Measurements from ENCODE around the gene NFKBIL1.
A peak's percentile ranks its signal among the peaks of the same experiment; 100 is the strongest.
"Not testable (repeated sequence)": the region's sequence is repeated elsewhere in the genome, so short reads cannot be mapped to it uniquely, and the experiment has no call there.

NFKBIL1 gene

DNA sequence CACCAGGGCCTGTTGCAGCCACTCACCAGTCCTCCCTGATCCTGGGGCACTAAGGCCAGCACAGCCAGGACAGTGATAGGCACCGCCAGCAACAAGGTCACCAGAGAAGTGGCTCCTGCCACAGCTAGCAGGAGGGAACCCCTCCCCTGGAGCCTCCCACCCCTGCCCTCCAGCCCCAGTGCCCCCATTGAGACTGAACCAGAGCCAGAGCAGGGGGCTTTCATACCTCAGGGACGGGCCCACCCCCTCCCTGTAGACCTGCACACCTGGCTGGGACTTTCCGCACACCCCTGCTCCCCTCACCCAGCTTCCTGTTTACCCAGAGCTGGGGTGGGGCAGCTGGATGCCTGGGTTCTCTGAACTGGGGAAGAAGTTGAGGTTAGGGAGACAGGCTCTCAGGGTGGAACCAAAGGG lies 34.8 kb downstream of the NFKBIL1 start, which contains the start of gene LTB:
TSS of gene LTB (minus strand) at position 195 of the 414 bp plus-strand sequence. CDS start at position 188, 7 bp downstream.
- DNase-seq, result no peak

DNA sequence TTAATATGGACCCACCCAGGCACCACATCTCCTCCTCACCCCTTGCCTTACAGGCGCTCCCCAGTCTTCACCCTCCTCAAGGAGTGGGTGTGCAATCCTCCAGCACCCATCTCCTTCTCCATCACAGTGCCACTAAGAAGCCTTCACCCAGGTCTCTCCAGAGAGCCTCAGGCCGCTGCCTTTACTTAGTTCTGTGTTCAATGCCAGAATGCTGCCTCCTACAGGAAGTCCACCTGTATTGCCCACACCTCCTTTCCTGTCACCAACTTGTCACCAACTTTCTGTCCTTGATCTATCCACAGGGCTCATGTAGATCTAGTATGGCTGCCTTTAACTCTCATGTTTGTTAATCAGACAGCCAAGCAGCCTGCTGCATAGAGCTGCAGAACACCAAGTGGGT lies 38.1 kb downstream of the NFKBIL1 start:
- DNase-seq, result peak; percentile 71

DNA sequence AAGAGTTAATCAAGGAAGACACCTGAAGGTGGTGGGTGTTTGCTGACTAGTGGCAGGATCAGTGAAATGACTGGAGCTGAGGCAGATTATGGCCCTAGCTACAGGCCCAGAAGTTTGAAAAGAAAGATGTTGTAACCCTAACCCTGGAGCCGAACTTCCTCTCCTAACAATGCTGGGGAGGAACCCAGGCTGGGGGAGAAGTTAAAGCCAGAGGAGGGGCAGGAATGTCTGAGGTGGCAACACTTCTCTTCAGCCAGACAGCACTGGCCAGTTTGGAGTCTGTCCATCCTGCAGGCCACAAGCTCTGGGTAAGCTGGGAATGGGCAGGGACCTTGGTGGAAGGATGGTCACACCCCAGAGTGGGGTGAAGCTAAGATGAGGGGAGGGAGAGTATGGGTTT lies 38.6 kb downstream of the NFKBIL1 start, which contains the start of gene LST1:
TSS of gene LST1 (plus strand) at position 270 of the 400 bp plus-strand sequence. CDS start 1,023 bp downstream, outside the sequence.
- no peak for DNase-seq

DNA sequence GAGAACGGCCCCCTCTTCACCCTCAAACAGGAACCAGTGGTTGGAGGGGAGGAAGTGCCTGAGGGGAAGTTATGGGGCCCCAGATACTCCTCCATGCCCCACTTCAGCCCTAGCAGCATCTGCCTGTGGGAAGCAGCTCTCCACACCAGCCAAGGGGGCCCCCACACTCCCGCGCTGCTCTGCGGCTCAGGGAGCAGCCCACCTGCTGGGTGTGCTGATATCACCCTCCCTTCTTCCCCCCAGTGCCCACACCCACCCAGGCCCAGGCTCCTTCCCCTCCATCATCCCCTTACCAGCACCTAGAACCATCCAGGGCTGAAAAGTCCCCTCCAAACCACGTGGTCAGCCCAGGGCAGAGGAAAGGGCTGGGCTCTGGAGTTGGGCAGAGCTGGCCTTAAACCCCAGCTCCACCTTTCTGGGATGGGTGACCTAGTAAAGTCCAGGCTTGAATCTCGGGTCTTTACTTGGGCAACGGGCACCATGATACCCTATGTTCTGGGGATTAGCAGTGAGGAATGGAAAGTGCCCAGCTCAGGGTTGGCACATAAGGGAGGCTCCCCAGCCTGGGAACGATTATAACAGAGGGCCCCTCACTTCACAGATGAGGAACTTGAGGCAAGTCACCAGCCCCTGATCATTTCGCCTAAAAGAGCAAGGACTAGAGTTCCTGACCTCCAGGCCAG lies 39.3 kb downstream of the NFKBIL1 start:
- DNase-seq, result no peak

DNA sequence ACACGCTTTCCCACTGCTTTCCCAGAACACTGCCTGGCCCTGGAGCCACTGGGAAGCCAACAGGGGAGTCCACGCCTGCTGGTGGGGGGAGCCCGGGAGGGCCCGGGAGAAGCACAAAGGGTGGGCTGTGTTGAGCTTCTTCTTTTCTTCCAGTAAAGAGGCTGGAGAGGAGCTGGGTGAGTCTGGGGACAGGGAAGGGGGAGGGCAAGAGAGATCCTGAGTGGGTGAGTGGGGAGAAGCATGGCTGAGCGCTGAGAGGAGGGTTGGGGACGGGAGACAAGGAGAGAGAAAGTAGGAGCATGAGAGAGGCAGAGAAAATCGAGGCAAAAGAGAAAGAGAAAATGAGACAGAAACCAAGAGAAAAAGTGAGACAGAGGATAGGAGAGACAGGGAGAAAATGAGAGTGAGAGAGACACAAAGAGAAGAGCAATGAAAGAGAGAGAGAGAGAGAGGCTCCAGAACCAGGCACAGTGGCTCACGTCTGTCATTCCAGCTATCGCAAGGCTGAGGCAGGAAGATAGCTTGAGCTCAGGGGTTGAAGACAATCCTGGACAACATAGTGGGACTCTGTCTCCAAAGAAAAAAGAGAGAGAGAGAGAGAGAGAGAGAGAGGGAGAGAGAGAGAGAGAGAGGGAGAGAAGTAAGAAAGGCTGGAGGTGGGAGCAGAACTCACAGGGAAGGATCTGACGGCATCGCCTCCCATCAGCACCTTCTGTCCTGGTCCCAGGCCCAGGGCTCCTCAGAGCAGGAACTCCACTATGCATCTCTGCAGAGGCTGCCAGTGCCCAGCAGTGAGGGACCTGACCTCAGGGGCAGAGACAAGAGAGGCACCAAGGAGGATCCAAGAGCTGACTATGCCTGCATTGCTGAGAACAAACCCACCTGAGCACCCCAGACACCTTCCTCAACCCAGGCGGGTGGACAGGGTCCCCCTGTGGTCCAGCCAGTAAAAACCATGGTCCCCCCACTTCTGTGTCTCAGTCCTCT lies 40.7 kb downstream of the NFKBIL1 start:
- DNase-seq, result no peak

DNA sequence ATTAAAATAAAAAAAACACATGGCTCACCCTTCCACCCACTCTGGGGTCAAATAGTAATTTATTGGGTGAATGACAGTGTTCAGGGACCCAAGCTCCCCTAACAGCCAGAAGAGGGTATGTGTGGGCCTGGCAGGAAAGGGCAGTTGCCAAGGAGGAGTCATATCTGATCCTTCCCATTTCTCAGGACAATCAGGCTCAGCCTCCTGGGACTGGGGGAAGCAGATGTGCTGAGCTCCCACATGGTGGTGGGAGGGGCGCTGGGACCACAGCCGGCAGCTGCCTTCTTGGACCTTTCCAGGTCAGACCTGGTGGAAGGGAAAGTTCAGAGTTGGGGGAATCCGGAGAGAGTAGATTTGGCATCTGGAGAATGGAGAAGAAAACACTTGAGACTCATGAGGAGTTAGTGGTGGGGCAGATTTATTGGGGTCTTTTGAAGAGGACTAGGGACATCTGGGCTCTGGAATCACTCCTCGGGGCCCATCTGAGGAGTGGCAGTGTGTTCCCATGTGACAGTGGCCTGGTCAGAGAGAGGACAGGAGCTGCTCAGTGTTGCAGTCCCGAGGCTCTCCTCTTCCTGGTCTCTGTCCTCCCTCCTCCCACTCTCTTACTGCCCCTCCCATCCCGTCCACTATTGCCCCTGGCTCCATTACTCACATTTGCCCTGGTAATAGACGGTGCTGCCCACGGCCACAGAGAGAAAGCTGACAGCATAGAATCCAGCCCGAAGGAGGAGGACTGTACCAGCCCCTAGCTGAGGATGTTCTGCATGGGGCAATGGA lies 41.7 kb downstream of the NFKBIL1 start:
- DNase-seq, result no peak

DNA sequence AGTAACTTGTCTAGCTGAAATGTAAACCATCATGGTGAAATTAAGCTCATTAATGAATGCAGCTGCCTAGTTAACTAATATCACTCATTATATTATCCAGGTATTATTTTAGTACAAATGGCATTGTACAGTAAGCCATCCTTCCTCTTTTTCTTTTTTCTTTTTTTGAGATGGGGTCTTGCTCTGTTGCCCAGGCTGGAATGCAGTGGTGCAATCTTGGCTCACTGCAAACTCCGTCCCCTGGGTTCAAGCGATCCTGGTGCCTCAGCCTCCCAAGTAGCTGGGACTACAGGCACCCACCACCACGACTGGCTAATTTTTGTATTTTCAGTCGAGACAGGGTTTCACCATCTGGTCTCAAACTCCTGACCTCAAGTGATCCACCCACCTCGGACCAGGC lies 43.3 kb downstream of the NFKBIL1 start:
- not testable (repeated sequence) for DNase-seq

DNA sequence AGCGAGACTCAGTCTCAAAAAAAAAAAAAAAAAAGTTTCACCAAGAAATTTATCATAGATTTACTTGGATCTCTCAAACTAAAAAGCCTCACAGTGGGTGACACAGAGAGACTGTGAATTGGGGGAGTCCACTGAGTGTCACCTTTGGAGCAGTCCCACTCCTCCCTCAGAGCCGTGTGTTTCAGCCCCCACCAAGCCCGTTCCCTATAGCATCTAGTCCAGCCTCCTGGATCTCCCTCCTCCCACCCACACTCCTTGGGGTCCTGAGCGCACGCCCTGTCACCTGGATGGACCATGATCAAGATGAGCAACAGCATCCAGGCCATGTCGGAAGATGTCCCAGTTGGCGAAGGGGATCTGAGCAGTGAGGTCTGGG lies 45.0 kb downstream of the NFKBIL1 start:
- DNase-seq, result no peak

DNA sequence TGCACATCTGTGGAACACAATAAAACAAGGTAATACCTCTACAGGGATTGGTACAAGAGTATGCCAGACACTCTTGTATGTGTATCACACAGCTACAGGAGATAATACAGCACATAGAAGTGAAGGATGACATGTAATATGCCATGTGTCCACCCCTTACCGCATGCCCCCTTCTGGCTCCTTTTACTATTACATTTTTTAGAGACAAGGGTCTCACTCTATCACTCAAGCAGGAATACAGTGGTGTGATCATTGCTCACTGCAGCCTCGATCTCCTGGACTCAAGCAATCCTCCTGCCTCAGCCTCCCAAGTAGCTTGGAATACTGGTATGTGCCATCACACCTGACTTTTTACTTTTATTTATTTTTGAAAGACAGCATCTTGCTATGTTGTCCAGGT lies 49.6 kb downstream of the NFKBIL1 start:
- DNase-seq, result no peak

DNA sequence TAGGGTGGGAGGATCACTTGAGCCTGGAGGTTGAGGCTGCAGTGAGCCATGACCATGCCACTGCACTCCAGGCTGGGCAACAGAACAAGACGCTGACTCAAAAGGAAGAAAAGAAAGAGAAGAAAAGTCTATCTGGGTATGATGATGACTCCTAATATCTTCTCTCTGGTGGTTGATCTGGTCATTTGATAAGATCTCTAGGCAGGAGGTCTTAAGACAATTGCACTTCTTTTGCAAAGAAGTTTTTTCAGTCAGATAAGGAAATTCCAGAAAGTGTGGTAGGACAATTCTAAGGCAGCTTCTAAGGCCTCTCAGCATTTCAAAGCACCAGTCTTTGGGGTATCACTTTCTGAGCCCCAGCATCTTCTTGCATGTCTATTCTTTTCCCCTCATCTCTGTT lies 59.9 kb downstream of the NFKBIL1 start:
- DNase-seq, result no peak

All from islet precursor cell (in vitro differentiated cells).